Measurements from ENCODE around the gene MS4A6A. TPM values are rescaled to one million over a fixed set of nuclear protein-coding genes. Genes with fewer than 3 reads are reported as not detected.
"Not testable (repeated sequence)": the region's sequence is repeated elsewhere in the genome, so short reads cannot be mapped to it uniquely, and the experiment has no call there.

The MS4A6A gene
- total RNA-seq, 1 donor = 4.3 TPM

- peak in 2 of 3 donors; percentile 51 to 78 for DNase-seq (ENCODE audit: low read depth in 2 of 3, low spot score in 2 of 3)
Observed at GRCh38 chr11:60130496-60130895, 52.4 kb downstream of the MS4A6A start.

GRCh38 chr11:60129853-60130252 is 53.0 kb downstream of the MS4A6A start:
- peak in 1 of 3 donors; percentile 6 for DNase-seq (ENCODE audit: low read depth in 2 of 3, low spot score in 2 of 3)

DNA sequence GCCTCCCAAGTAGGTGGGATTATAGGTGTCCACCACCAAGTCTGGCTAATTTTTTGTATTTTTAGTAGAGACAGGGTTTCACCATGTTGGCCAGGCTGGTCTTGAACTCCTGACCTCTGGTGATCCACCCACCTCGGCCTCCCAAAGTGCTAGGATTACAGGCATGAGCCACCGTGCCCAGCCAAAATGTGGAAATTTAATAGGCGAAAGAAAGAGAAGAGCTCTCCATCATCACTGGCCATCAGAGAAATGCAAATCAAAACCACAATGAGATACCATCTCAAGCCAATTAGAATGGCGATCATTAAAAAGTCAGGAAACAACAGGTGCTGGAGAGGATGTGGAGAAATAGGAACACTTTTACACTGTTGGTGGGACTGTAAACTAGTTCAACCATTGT is 54.0 kb downstream of the MS4A6A start:
- not testable (repeated sequence) for DNase-seq (ENCODE audit: low read depth in 2 of 3, low spot score in 2 of 3)

GRCh38 chr11:60128376-60128775 is 54.5 kb downstream of the MS4A6A start:
- no peak for DNase-seq (ENCODE audit: low read depth in 2 of 3, low spot score in 2 of 3)

GRCh38 chr11:60127311-60127811 is 55.5 kb downstream of the MS4A6A start:
- peak in 2 of 3 donors; percentile 31 to 56 for DNase-seq (ENCODE audit: low read depth in 2 of 3, low spot score in 2 of 3)

DNA sequence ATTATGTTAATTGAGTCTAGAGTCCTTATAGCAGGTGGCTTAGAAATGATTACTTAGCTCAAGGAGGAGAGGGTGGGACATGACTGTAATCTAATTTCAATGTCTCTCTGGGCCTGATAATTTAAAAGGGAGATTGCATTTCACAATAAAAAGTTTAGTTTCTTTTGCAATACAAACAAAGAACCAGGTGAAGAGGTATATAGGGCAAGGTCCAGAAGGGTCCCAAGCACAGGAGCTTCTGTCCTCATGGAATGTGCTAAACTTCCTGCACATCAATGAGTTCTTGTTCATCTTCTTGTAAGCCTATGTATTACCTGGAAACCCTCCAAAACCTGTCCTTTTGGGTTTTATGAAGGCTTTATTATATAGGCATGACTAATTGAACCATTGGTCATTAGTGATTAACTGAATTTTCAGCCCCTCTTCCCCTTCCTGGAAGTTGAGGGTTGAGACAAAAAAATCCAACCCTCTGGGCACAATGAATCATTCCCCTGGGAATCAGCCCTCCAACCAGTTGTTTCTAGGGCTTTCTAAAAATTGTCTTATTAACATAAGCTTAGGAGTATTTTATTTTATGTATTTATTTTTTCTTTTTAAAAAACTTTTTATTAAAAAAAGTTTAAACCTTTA is 56.8 kb downstream of the MS4A6A start:
- DNase-seq (ENCODE audit: low read depth in 2 of 3, low spot score in 2 of 3) = no peak

GRCh38 chr11:60124802-60125432 is 58.0 kb downstream of the MS4A6A start:
- no peak for DNase-seq (ENCODE audit: low read depth in 2 of 3, low spot score in 2 of 3)

Small RNA genes within 50 kb of the gene (small RNA-seq; reads per million reads assigned to genes)
- gene MIR6503 = 0.20 reads per million

Other genes starting within 250 kb of the MS4A6A start
- not detected for gene OOSP1, start 244.7 kb downstream of the MS4A6A start, total RNA-seq
- gene OOSP4A, start 219.1 kb downstream of the MS4A6A start, total RNA-seq = not detected
- not detected for gene OOSP4B, start 165.9 kb downstream of the MS4A6A start, total RNA-seq
- gene OOSP2, start 142.7 kb downstream of the MS4A6A start, total RNA-seq = not detected
- 16.7 TPM for gene MS4A3, start 126.4 kb downstream of the MS4A6A start, total RNA-seq
- 4.8 TPM for gene MS4A2, start 94.4 kb downstream of the MS4A6A start, total RNA-seq
- 0.54 TPM for gene MS4A4E, start 60.1 kb upstream of the MS4A6A start, total RNA-seq
- gene MS4A4A, start 97.6 kb upstream of the MS4A6A start, total RNA-seq = 1.1 TPM
- not detected for gene MS4A6E, start 144.2 kb upstream of the MS4A6A start, total RNA-seq
- gene MS4A7, start 195.4 kb upstream of the MS4A6A start, total RNA-seq = 3.8 TPM
- gene MS4A14, start 213.4 kb upstream of the MS4A6A start, total RNA-seq = under 0.01 TPM
- not detected for gene MS4A5, start 246.5 kb upstream of the MS4A6A start, total RNA-seq

Data from hematopoietic multipotent progenitor cell (in vitro differentiated cells).